Common myeloid progenitor, CD34-positive (primary cell): Measurements from ENCODE around the gene DNLZ. TPM values are rescaled to one million over a fixed set of nuclear protein-coding genes. Genes with fewer than 3 reads are reported as not detected.

Source experiments
- CTCF ChIA-PET: fragments of 350-600 bp; sonication (Branson Sonifier 250); formaldehyde crosslinking; loops from one replicate; lab custom pipeline; 2021; ENCODE audit warnings: antibody characterized with exemption; lab: Charles Lee
- POLR2A ChIA-PET: fragments of 350-600 bp; sonication (Branson Sonifier 250); formaldehyde crosslinking; loops from one replicate; lab custom pipeline; 2021; ENCODE audit warnings: antibody characterized with exemption; lab: Charles Lee
- DNase-seq, 3 donors: peaks; one replicate each; pipeline versions ENCODE4 v3.0.0 to v3.0.0-alpha.2; 2013
- H3K27ac ChIP-seq, 2 experiments: 1 replicate in 1 of 2; 2 replicates in 1 of 2; pipeline ENCODE4 v1.7.0; 2013; ENCODE audit warnings: inconsistent platforms in 2 of 2, low read length in 2 of 2, mild to moderate bottlenecking in 2 of 2, low read depth in 1 of 2, moderate library complexity in 1 of 2; ENCODE audit not compliant: severe bottlenecking in 2 of 2, insufficient read depth in 1 of 2, poor library complexity in 1 of 2
- H3K27me3 ChIP-seq, 5 experiments: replicated peaks in 2 of 5; 1 replicate in 3 of 5; 2 replicates in 2 of 5; pipeline versions ENCODE4 v1.6.1 to v1.7.0; 2013; ENCODE audit warnings: low read length in 4 of 5, mild to moderate bottlenecking in 2 of 5, moderate library complexity in 2 of 5, inconsistent platforms in 1 of 5; ENCODE audit not compliant: insufficient read depth in 5 of 5, control insufficient read depth in 4 of 5
- H3K36me3 ChIP-seq, 4 experiments: 1 replicate in 2 of 4; 2 replicates in 2 of 4; pipeline versions ENCODE4 v1.6.1 to v1.7.0; 2013; ENCODE audit warnings: low read length in 3 of 4, control low read depth in 1 of 4, mild to moderate bottlenecking in 1 of 4; ENCODE audit not compliant: control insufficient read depth in 4 of 4, insufficient read depth in 4 of 4
- H3K4me1 ChIP-seq, 4 experiments: 1 replicate in 3 of 4; 2 replicates in 1 of 4; pipeline versions ENCODE4 v1.6.1 to v1.7.1; 2013; ENCODE audit warnings: low read length in 3 of 4, mild to moderate bottlenecking in 3 of 4, control low read depth in 1 of 4, inconsistent platforms in 1 of 4, moderate library complexity in 1 of 4; ENCODE audit not compliant: control insufficient read depth in 4 of 4, insufficient read depth in 4 of 4; ENCODE audit errors: control extremely low read depth in 1 of 4
- H3K4me3 ChIP-seq, 7 experiments: 1 replicate in 4 of 7; 2 replicates in 3 of 7; pipeline versions ENCODE4 v1.5.1 to v1.7.0; 2013; ENCODE audit warnings: mild to moderate bottlenecking in 7 of 7, low read length in 6 of 7, moderate library complexity in 6 of 7, inconsistent platforms in 2 of 7, low read depth in 2 of 7, control low read depth in 1 of 7; ENCODE audit not compliant: insufficient read depth in 4 of 7, control insufficient read depth in 1 of 7; ENCODE audit errors: extremely low read depth in 1 of 7
- H3K9me3 ChIP-seq, 5 experiments: 1 replicate in 4 of 5; 2 replicates in 1 of 5; pipeline versions ENCODE4 v1.6.1 to v1.7.1; 2013; ENCODE audit warnings: low read length in 4 of 5, mild to moderate bottlenecking in 2 of 5, inconsistent platforms in 1 of 5, low read depth in 1 of 5, moderate library complexity in 1 of 5; ENCODE audit not compliant: control insufficient read depth in 4 of 5, insufficient read depth in 2 of 5; ENCODE audit errors: control extremely low read depth in 1 of 5
- WGBS: methylation state at CpG from one replicate; pipeline ENCODE4 v1.1.5; 2013; ENCODE audit not compliant: insufficient coverage; 5-methylcytosine and 5-hydroxymethylcytosine counted together
- polyA plus RNA-seq: library from polyadenylated mRNA; unstranded; fragments of 120-200 nt; gene quantifications from one replicate; pipeline ENCODE4 v1.2.1, GENCODE V29; 2013

DNLZ gene
- 9.2 TPM for polyA plus RNA-seq

- Histone ChIP-seq H3K36me3 (peaks cover 0 to 23% (median 7%) of the 10 kb centered on the region in 4 experiments), H3K4me3 (peak within 1 kb of the TSS; percentile 63 to 89 (median 80)), H3K4me1 (peaks cover 0 to 28% (median 19%) of the 10 kb centered on the region in 4 experiments), H3K27ac (peak within 1 kb of the TSS in 1 of 2 experiments; percentile 43), H3K9me3 (no peaks in the 10 kb centered on the region), H3K27me3 (peaks cover 0 to 3% (median 0%) of the 10 kb centered on the region in 5 experiments)
- ChIA-PET POLR2A (interaction anchor here (0.9 to 2.3 kb wide), 6 partner anchors 9 to 53 kb away, joined by 3 to 9 read pairs (median 4); no protein-coding TSS in a partner anchor), CTCF (interaction anchor here (0.5 to 4.5 kb wide), 15 partner anchors 9 to 254 kb away, joined by 3 to 38 read pairs (median 4); partner anchors contain the start of genes ENTR1 and PMPCA)
- under 1% methylated on average over 62 of the region's 97 CpGs for WGBS
- DNase-seq = peak; percentile 90 to 94 (median 92)
Observed at GRCh38 chr9:136363106-136363948, at the start of gene DNLZ. DNLZ (minus strand) TSS chr9:136363744; CDS start chr9:136363714, 30 bp downstream.

GRCh38 chr9:136412962-136413361 lies 49.4 kb upstream of the DNLZ start:
- H3K9me3 ChIP-seq = no peaks in the 10 kb centered on the region
- DNase-seq = no peak
- peaks cover 10 to 64% (median 45%) of the 10 kb centered on the region in 4 experiments for H3K36me3 ChIP-seq
- WGBS = 93% methylated on average over 7 of the region's 9 CpGs
- H3K4me1 ChIP-seq = peaks cover 2 to 28% (median 21%) of the 10 kb centered on the region in 4 experiments
- CTCF ChIA-PET = interaction anchor here (1.0 to 1.4 kb wide), 2 partner anchors 11 to 73 kb away, joined by 3 to 5 read pairs; no protein-coding TSS in a partner anchor
- POLR2A ChIA-PET = no interaction called here
- H3K27me3 ChIP-seq = no peaks in the 10 kb centered on the region
- no peak overlapping the region for H3K4me3 ChIP-seq
- no peak overlapping the region for H3K27ac ChIP-seq

- 83% methylated on average over 4 of the region's 4 CpGs for WGBS
- peak overlapping the region; percentile 89 to 97 for H3K27ac ChIP-seq
- H3K4me3 ChIP-seq = peak overlapping the region; percentile 81 to 97 (median 90)
Observed at GRCh38 chr9:136411378-136411777, 47.8 kb upstream of the DNLZ start.

GRCh38 chr9:136410500-136411287 lies 47.1 kb upstream of the DNLZ start, which contains the start of the genes ENTR1 and PMPCA:
ENTR1 (minus strand) TSS chr9:136410614; CDS start chr9:136410397, 217 bp downstream.
PMPCA (plus strand) TSS chr9:136410658; CDS start chr9:136410669, 11 bp downstream.
- no peaks in the 10 kb centered on the region for H3K9me3 ChIP-seq
- CTCF ChIA-PET = interaction anchor here (0.9 to 1.7 kb wide), 3 partner anchors 10 to 47 kb away, joined by 3 to 8 read pairs (median 4); partner anchors contain the start of gene DNLZ
- peak; percentile 88 to 95 (median 94) for DNase-seq
- H3K27me3 ChIP-seq = no peaks in the 10 kb centered on the region
- H3K4me3 ChIP-seq = peak within 1 kb of the TSS; percentile 81 to 97 (median 90)
- peaks cover 12 to 62% (median 45%) of the 10 kb centered on the region in 4 experiments for H3K36me3 ChIP-seq
- peaks cover 2 to 28% (median 21%) of the 10 kb centered on the region in 4 experiments for H3K4me1 ChIP-seq
- WGBS = under 1% methylated on average over 64 of the region's 83 CpGs
- H3K27ac ChIP-seq = peak within 1 kb of the TSS; percentile 89 to 97
- POLR2A ChIA-PET = no interaction called here

More at GRCh38 chr9:136411378-136411777, 47.8 kb upstream of the DNLZ start:
- CTCF ChIA-PET = no interaction called here
- DNase-seq = no peak
- H3K36me3 ChIP-seq = peaks cover 9 to 62% (median 44%) of the 10 kb centered on the region in 4 experiments
- POLR2A ChIA-PET = no interaction called here
- H3K27me3 ChIP-seq = no peaks in the 10 kb centered on the region
- H3K9me3 ChIP-seq = no peaks in the 10 kb centered on the region
- peaks cover 2 to 28% (median 21%) of the 10 kb centered on the region in 4 experiments for H3K4me1 ChIP-seq

- Histone ChIP-seq H3K9me3 (no peaks in the 10 kb centered on the region), H3K27ac (peak overlapping the region in 1 of 2 experiments; percentile 7), H3K27me3 (no peaks in the 10 kb centered on the region), H3K36me3 (peaks cover 9 to 63% (median 46%) of the 10 kb centered on the region in 4 experiments), H3K4me3 (peak overlapping the region; percentile 44 to 97 (median 84)), H3K4me1 (peaks cover 2 to 28% (median 21%) of the 10 kb centered on the region in 4 experiments)
- peak in 2 of 3 donors; percentile 25 to 33 for DNase-seq
- POLR2A ChIA-PET = no interaction called here
- CTCF ChIA-PET = interaction anchor here (0.7 to 1.7 kb wide), 6 partner anchors 9 to 220 kb away, joined by 3 to 8 read pairs (median 3); partner anchors contain the start of gene DNLZ
- WGBS = 14% methylated on average over 70 of the region's 71 CpGs
Observed at GRCh38 chr9:136409557-136410455, 46.3 kb upstream of the DNLZ start.

GRCh38 chr9:136407911-136408310 lies 44.4 kb upstream of the DNLZ start:
- H3K9me3 ChIP-seq = no peaks in the 10 kb centered on the region
- no peaks in the 10 kb centered on the region for H3K27me3 ChIP-seq
- H3K36me3 ChIP-seq = peaks cover 9 to 59% (median 39%) of the 10 kb centered on the region in 4 experiments
- 98% methylated on average over 6 of the region's 7 CpGs for WGBS
- no peak for DNase-seq
- no peak overlapping the region for H3K4me3 ChIP-seq
- H3K27ac ChIP-seq = no peak overlapping the region
- ChIA-PET POLR2A (no interaction called here), CTCF (interaction anchor here (2.6 kb wide), 1 partner anchor 11 kb away, joined by 5 read pairs; no protein-coding TSS in a partner anchor)
- peaks cover 2 to 36% (median 21%) of the 10 kb centered on the region in 4 experiments for H3K4me1 ChIP-seq
